Measurements from ENCODE around the gene NTNG1.

- TF ChIP-seq, protein P1, sequence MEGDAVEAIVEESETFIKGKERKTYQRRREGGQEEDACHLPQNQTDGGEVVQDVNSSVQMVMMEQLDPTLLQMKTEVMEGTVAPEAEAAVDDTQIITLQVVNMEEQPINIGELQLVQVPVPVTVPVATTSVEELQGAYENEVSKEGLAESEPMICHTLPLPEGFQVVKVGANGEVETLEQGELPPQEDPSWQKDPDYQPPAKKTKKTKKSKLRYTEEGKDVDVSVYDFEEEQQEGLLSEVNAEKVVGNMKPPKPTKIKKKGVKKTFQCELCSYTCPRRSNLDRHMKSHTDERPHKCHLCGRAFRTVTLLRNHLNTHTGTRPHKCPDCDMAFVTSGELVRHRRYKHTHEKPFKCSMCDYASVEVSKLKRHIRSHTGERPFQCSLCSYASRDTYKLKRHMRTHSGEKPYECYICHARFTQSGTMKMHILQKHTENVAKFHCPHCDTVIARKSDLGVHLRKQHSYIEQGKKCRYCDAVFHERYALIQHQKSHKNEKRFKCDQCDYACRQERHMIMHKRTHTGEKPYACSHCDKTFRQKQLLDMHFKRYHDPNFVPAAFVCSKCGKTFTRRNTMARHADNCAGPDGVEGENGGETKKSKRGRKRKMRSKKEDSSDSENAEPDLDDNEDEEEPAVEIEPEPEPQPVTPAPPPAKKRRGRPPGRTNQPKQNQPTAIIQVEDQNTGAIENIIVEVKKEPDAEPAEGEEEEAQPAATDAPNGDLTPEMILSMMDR (IDR thresholded peaks at IDR 0.05; ENCODE audit: insufficient read depth, low read length), result no peak
- TF ChIP-seq POLR2AphosphoS5 (IDR thresholded peaks at IDR 0.05; ENCODE audit: low read depth) (no peak), REST (IDR thresholded peaks at IDR 0.05; ENCODE audit: insufficient replicate concordance, low read depth) (no peak), GABPA (IDR thresholded peaks at IDR 0.05; ENCODE audit: low read depth) (no peak)
Measured at GRCh38 chr1:107247679-107248078, 106.8 kb downstream of the NTNG1 start.
